HG03039 (cell line): ENCODE measurements around the gene CYB561D1.
A peak's percentile ranks its signal among the peaks of the same experiment; 100 is the strongest.

Source experiments
- ATAC-seq: cut with Tn5 transposase; IDR thresholded peaks from one replicate; pipeline ENCODE4 v1.9.1; 2021; ENCODE audit warnings: mild to moderate bottlenecking, moderate library complexity; ENCODE audit not compliant: unreplicated experiment

CYB561D1 gene

DNA sequence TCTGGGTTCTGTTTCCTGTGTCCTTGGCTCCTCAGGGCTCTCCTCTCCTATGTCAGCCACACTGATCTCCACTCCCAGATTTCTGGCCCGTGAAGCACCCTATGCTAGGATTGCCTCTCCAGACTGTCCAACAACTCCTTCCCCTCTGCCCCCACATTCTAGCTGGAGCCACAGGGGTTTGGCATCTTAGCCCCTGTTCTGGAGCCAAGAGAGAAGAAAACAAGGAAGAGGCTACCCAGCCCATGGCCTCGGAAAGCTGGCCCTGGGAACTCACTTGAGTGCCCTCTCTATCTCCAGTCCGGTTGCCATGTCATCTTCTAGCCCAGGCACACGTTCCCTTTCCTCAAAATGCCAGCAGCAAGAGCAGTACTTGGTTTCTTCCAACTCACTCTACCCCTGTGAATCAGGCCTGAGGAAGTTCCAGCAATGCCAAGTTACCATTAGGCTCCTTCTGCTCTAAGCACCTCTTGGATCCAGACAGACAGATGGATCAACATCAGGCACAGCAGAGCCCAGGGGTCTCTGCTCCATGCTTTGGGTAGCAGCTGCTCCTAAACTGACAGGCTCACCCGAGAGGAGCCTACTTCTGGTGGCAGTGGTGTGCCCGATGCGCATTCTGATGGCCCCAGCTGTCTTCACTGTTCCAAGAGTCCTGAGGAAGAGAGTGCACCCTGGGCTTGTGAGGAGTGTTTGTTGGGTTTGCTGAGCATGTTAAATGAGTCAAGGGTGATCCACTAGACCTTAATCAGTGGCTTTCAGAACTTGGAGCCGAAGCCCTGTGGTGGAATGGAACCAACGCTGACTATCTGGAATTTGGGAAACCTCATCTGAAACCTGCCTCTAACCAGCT is 34.2 kb downstream of the CYB561D1 start:
- no peak for ATAC-seq

DNA sequence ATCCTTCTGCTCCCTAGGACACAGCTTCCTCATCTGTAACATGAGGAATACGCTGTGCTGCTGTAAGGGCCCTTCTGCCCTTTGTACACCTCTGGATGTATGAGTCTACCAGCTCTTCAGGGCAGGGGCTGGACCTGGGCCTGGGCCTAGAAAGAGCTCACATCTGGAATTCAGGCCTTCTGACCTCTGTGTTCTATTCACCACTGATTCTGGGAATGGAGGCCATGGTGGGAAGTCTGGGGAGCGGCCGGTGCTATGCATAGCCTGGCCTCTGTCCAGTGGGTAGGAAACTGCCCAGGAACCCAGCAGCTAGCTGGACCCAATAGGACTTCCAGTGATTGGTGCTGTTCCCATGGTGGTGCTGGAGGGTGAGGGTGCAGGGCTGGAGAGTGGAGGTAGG is 34.8 kb downstream of the CYB561D1 start:
- no peak for ATAC-seq

DNA sequence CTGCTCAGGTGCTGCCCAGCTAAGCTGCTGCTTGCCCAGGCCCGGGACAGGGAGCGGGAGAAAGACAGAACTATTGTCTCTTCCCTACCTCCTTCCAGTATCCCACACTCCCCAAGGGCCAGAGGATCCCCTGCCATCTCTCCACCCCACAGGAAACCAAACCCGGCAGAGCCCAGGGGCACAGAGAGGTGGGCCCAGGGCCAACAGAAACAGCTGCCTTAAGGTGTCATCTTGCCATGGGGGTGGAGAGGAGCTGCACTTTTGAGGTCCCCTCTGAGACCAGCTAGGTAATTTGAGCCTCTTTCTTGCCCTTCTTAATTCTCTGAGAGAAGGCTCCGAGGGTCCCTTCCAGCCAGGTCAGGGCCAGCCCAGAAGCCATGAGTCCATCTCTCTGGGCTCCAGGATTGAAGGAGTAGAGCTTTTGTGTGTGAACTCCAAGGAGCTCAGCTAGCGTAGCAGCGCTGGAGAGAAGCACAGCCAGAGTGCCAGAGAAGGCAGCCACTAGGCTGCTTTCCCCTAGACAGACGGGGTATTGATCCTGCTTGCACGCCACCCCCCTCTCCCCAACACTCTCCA is 36.1 kb downstream of the CYB561D1 start:
- ATAC-seq, result no peak

DNA sequence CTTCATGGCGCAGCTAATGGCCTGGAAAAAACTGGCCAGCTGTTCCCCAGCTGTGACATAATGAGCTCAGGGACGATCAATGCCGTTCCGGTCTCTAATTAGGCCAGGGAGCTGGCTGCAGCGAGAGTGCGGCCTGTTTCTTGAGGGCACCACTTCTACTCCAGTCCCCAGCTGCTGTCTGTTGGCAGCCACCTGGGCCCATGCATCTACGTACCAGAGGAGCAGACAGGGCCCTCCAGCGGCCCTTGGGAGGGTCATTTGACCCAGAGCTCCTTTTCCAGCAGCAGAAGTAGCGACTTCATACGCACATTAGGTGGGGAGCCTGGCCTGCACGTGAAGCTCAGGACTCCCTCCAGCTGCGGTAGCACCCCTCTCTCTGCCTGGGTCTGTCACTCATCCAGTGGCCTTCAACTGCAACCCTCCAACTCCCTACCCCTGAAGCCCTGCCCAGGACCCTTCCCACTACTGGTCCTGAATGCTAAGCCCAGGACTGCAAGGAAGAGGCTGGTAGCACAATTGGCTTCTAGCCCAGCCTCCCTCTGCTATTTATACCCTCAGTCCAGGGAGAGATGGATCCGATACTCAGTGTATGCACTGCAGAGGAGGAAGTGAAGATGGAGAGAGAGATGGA is 36.7 kb downstream of the CYB561D1 start:
- ATAC-seq, result no peak

DNA sequence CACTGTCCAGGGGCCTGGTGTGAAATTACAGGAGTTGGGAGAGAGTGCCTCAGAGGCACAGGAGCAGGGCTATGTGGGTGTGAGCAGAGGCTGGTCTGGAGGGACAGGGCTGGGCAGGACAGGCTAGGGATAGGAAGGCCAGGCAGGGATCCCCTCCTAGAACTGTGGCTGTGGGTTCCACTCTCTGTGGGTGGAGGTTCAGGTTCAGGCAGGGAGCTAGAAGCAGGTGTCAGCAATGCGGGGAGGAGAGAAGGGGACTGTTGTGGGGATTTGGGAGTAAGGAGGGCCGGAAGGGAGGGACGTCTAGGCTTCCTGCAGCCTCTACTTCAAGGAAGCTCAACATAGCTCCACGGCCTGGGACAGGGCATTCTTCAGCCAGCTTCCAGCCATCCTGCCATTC is 37.5 kb downstream of the CYB561D1 start:
- ATAC-seq, result no peak

DNA sequence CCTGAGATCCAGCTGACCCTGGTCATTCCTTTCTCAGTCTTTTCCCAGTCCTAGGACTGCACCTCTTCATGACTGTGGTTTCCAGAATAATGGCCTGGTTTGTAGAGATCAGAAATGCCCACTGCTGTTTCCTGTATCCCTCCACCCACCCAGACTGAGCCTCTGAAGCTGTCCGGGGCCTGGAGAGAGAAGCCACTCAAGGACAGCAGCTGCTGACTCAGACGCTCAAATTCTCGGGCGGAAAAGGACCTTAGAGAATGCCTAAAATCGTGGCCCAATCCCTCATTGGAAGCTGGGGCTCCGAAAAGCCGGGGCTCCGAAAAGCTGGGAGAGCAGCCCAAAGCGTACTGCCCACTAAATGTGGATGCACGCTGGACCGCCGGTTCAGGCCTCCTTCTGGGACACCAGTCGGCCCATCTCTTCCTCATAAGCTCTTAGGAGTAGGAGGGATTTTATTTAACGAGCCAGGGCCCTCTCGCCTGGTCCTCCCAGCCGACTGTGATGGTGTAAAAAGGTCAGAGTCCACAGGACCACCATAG is 38.0 kb downstream of the CYB561D1 start:
- ATAC-seq, result no peak

DNA sequence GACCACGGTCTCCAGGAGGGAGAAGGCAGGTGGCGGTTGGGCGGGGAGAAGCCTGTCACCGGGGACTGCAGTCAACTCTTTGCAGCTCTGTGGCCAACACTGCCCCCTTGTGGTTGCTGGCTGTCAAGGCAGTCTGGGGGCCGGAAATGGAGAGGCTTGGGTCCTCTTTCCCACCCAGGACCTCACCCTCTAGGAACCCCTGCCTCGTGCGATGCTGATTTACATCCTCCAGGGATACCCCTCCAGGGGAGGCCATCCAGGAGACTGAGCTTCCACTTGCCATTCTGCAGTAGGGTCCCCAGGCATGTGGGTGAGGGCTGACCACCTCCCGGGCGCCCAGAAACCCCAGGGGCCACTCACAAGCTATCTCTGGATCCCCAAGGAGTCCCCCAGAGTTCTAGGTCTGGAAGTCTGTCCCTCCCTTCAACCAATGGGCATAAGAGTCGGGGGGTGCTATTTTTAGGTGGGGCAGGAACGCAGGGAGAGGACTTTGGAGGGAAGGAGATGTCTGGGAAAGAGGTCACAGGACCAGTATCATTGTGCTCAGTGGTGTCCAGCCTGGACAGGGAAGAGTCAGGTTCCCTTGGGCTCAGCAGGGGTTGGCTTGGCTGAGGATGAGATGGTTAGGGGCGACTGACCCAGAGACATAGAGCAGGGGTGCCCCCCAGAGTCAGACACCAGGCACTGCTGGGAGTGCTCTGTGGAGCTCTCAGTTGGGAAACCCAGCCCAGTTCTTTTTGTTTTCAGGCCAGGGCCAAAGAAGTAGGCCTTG is 38.7 kb downstream of the CYB561D1 start:
- ATAC-seq, result peak; percentile 66

DNA sequence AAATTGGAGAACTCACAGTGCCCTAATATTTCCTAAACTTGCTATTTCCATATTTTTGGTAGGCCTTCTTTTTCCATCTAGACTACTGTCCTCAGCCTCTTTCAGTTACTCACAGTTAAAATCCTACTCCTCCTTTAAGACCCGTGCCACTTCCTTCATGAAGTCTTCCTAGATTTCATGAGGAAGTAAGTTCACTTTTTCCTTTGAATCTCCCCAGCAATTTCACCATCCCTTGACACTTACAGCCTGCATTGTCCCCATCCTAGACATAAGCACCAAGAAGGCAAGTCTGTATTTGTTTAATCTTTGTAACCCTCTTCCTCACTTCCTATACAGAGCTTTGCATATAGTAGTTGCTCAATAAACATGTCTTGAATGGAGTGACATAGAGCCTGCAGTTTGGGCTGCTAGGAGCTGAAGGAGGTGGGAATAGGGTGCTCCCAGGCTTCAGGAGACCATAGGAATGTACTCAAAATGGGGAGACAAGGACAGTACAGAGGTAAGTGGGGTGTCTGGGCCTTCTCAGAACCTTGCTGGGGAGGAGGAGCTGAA is 40.5 kb downstream of the CYB561D1 start:
- ATAC-seq, result no peak

DNA sequence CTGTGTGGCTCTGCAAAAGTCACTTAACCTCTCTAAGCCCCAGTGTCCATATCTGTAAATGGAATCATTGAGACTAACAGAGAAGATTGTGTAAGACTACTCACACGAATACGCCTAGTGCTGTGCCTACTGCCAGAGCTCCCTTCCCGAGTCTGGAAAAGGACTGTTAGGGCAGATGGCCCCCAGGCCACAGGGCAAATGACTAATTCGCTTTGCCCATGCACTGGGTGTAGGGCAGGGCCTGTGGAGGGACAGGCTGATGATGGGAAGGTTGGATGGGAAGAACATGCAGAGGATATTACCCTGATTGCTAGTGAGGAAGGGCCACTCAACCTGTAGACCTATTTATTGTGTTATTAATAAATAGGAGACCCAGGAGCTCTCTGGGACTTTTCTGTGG is 41.6 kb downstream of the CYB561D1 start:
- no peak for ATAC-seq

DNA sequence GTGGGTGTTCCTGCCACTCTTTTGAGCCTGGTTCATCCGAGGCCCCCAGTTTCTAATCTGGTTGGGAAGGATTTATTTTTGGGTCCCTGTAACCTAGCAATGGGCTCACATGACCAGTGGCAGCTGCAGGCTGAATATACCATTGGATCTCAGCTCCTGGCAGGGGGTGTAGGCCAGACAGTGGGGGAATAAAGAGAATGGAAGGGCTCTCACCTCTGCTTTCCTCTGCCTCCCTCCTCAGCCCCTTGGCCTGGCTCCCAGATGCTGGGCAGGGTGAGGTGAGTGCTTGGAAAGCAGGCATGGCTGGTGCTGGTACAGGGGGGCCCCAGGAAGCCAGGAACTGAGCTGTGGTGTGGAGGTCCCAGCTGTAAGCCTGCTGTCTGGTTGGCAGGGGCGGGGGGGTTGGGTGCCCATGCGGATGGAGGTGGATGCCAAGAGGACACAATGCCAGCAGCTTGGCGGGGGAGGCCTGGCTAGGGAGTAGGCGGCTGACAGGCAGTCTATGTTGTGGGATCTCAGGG is 42.1 kb downstream of the CYB561D1 start:
- no peak for ATAC-seq

DNA sequence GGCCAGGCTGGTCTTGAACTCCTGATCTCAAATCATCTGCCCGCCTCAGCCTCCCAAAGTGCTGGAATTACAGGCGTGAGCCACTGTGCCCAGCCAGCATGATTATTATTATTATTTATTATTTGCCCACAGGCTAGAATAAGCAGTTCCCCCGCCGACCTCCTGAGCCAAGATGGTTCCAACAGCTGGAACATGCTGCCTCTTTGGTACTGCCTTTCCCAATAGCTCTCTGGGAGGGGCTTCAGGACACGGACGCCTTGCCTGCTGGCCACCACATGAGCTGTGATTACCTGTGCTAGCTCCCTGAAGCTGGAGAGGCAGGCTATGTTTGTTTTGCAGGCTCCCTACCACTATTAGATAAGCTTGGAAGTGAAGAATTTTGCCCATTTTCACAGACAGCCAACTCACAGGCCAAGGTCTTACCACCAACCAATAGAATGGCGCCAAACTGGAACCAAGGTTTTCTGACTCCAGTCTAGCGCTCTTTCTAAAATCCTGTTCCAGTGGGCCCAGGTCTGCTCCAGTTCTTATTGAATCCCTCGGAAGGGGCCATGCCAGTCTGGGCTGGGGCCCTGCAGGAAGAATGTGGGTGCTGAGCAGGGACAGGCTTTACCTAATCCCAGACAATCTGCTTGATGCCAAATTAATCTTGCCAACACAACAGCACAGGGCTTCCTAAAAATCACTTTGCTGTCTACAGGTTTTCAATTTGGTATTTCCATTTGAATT is 43.7 kb downstream of the CYB561D1 start:
- ATAC-seq, result no peak

DNA sequence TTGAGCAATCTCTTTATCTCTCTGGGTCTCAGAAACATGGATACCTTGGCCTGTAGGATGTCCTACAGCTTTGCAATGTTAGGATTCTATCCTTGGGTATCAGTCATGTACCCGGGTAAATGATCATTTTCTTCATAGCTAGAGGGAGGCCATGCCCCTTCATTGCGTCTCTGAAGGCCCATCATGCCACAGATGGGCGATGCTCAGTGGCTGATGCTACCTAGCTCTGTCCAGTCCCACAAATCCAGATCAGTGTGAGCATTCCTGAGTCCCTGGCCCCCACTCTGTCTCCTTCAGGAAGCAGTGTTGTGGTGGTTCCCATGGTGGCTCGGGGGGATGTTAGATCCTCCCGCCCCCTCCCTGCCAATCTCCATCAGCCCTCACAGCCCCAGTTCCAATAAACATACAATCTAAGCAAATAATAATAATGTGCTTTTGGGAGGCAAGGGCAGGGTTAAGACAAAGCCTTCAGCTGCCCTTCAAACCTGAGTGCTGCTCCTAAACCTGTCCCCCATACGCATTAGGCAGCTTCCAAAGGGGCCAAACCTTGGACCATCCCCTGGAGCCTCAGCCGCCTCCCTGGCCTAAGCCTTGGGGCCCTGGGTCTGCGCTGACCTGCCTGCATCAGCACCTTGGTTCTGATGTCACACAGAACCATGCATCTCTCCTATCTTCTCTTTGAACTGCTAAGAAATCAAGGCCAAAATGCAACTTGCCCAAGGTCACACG is 45.1 kb downstream of the CYB561D1 start:
- ATAC-seq, result no peak

DNA sequence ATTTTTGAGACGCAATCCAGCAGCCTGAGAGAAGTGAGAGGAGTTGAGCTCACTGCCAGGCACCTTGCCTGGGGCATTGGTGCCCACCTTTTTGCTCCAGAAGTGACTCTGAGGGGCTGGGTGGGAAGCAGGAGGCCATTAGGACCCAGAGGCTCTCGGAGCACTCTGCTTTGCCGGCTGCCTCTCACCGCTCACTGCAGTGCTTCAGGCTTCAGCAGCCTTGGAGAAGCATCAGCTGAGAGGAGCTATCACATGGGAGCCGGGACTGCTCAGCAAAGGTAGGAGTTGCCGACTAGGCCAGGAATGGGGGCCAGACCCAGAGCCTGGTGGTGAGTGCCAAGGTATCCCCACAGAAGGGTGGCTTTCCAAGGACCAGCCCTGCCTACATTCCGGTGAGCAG is 45.8 kb downstream of the CYB561D1 start, which contains the start of gene GPR61:
GPR61 (plus strand) TSS at position 197 of the 400 bp plus-strand sequence. CDS start 3,151 bp downstream, outside the sequence.
- no peak for ATAC-seq

DNA sequence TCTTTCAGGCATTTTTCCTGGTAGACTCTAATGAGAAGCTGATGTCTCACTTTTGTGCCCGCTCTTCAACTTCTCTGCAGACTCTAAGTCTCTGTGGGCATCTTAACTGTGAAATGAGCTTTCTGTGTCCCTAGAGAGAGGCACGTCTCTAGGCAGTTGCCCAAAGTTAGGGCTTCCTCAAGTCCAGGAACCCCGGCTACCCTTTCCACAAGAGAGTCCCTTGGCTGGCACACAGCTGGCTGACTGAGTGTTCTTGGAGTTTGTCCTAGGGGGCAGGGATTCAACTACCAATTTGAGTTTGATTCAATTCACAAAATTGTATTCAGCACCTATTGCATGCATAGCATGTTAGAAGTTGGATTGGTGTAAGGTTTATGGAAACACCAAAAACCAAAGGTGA is 47.2 kb downstream of the CYB561D1 start:
- no peak for ATAC-seq

DNA sequence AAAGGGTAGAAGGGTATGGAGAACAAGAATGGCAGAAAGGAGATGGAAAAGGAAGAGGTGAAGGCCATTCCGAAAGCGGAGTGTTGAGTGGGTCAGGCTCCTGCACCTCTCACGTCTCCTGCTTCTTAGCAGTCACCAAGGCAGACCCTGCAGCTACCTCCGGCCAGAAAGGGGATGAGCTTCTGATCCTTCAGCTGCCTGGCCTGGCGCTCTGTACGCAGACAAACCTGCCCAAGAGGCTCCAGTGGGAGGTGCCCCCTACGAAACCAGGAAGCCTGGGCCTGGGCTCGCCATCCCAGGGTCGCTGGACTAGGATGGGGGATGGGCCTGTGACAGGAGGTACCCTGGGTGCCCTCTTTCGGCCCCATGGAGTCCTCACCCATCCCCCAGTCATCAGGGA is 48.8 kb downstream of the CYB561D1 start:
- no peak for ATAC-seq

DNA sequence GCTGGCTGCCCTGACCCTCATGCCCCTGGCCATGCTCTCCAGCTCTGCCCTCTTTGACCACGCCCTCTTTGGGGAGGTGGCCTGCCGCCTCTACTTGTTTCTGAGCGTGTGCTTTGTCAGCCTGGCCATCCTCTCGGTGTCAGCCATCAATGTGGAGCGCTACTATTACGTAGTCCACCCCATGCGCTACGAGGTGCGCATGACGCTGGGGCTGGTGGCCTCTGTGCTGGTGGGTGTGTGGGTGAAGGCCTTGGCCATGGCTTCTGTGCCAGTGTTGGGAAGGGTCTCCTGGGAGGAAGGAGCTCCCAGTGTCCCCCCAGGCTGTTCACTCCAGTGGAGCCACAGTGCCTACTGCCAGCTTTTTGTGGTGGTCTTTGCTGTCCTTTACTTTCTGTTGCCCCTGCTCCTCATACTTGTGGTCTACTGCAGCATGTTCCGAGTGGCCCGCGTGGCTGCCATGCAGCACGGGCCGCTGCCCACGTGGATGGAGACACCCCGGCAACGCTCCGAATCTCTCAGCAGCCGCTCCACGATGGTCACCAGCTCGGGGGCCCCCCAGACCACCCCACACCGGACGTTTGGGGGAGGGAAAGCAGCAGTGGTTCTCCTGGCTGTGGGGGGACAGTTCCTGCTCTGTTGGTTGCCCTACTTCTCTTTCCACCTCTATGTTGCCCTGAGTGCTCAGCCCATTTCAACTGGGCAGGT is 49.5 kb downstream of the CYB561D1 start:
- ATAC-seq, result no peak

DNA sequence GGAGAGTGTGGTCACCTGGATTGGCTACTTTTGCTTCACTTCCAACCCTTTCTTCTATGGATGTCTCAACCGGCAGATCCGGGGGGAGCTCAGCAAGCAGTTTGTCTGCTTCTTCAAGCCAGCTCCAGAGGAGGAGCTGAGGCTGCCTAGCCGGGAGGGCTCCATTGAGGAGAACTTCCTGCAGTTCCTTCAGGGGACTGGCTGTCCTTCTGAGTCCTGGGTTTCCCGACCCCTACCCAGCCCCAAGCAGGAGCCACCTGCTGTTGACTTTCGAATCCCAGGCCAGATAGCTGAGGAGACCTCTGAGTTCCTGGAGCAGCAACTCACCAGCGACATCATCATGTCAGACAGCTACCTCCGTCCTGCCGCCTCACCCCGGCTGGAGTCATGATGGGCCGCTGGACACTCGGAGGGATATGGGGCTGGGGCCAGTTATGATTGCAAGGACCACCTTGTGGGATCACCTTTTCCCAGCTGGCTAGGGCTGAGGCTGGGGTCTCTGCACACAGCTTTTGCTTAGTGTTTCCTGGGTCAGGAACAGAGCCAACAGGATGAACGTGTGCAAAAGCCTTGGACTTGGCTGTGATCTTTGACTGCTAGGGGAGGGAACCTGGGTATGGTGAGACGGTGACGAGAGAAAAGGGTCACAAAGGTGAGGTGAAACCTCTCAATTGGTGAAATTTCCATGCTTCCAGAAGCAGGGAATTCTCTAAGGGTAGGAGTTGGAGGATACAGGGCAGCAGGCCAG is 50.3 kb downstream of the CYB561D1 start:
- no peak for ATAC-seq
